ENCODE measurements around the gene BCAS1.

BCAS1 gene

GRCh38 chr20:54085910-54086309 is 15.5 kb upstream of the BCAS1 start:
- Histone ChIP-seq H3K9me3 (ENCODE audit: severe bottlenecking) (no peaks in the 10 kb centered on the region), H3K27me3 (ENCODE audit: insufficient read depth, low read depth, severe bottlenecking) (peaks cover 71% of the 10 kb centered on the region), H3K36me3 (no peaks in the 10 kb centered on the region), H3K27ac (no peak overlapping the region), H3K4me3 (ENCODE audit: low read depth, low read length) (no peak overlapping the region)
- DNase-seq, result no peak
- no peak for TF ChIP-seq CTCF (IDR thresholded peaks at IDR 0.05; ENCODE audit: low read depth, low read length)

GRCh38 chr20:54085425-54085824 is 15.0 kb upstream of the BCAS1 start:
- Histone ChIP-seq H3K27ac (no peak overlapping the region), H3K36me3 (no peaks in the 10 kb centered on the region), H3K4me3 (ENCODE audit: low read depth, low read length) (no peak overlapping the region), H3K27me3 (ENCODE audit: insufficient read depth, low read depth, severe bottlenecking) (peaks cover 68% of the 10 kb centered on the region), H3K9me3 (ENCODE audit: severe bottlenecking) (no peaks in the 10 kb centered on the region)
- no peak for DNase-seq
- TF ChIP-seq CTCF (IDR thresholded peaks at IDR 0.05; ENCODE audit: low read depth, low read length), result no peak

- Histone ChIP-seq H3K27me3 (ENCODE audit: insufficient read depth, low read depth, severe bottlenecking) (peaks cover 66% of the 10 kb centered on the region), H3K27ac (no peak overlapping the region), H3K9me3 (ENCODE audit: severe bottlenecking) (no peaks in the 10 kb centered on the region), H3K36me3 (no peaks in the 10 kb centered on the region), H3K4me3 (ENCODE audit: low read depth, low read length) (no peak overlapping the region)
- no peak for TF ChIP-seq CTCF (IDR thresholded peaks at IDR 0.05; ENCODE audit: low read depth, low read length)
- no peak for DNase-seq
These were observed 14.5 kb upstream of the BCAS1 start for GRCh38 chr20:54084727-54085388.

- DNase-seq, result no peak
- Histone ChIP-seq H3K9me3 (ENCODE audit: severe bottlenecking) (no peaks in the 10 kb centered on the region), H3K36me3 (no peaks in the 10 kb centered on the region), H3K27me3 (ENCODE audit: insufficient read depth, low read depth, severe bottlenecking) (peaks cover 63% of the 10 kb centered on the region), H3K4me3 (ENCODE audit: low read depth, low read length) (no peak overlapping the region), H3K27ac (no peak overlapping the region)
- no peak for TF ChIP-seq CTCF (IDR thresholded peaks at IDR 0.05; ENCODE audit: low read depth, low read length)
These were observed 13.8 kb upstream of the BCAS1 start for GRCh38 chr20:54084193-54084592.

- peaks cover 5% of the 10 kb centered on the region for H3K9me3 ChIP-seq (ENCODE audit: severe bottlenecking)
- H3K36me3 ChIP-seq, result no peaks in the 10 kb centered on the region
- no peak for DNase-seq
- no peak overlapping the region for H3K4me3 ChIP-seq (ENCODE audit: low read depth, low read length)
- H3K27ac ChIP-seq, result no peak overlapping the region
- TF ChIP-seq CTCF (IDR thresholded peaks at IDR 0.05; ENCODE audit: low read depth, low read length), result no peak
- peaks cover 62% of the 10 kb centered on the region for H3K27me3 ChIP-seq (ENCODE audit: insufficient read depth, low read depth, severe bottlenecking)
These were observed 13.1 kb upstream of the BCAS1 start for GRCh38 chr20:54083459-54083858.

GRCh38 chr20:54082100-54082499 is 11.7 kb upstream of the BCAS1 start:
- TF ChIP-seq CTCF (IDR thresholded peaks at IDR 0.05; ENCODE audit: low read depth, low read length), result no peak
- Histone ChIP-seq H3K27ac (no peak overlapping the region), H3K27me3 (ENCODE audit: insufficient read depth, low read depth, severe bottlenecking) (peaks cover 60% of the 10 kb centered on the region), H3K36me3 (no peaks in the 10 kb centered on the region), H3K4me3 (ENCODE audit: low read depth, low read length) (no peak overlapping the region), H3K9me3 (ENCODE audit: severe bottlenecking) (peaks cover 5% of the 10 kb centered on the region)
- no peak for DNase-seq

All from WERI-Rb-1 (cell line).